NCI-H1694 (cell line): ENCODE measurements around the gene MUL1.
"Not testable (repeated sequence)": the region's sequence is repeated elsewhere in the genome, so short reads cannot be mapped to it uniquely, and the experiment has no call there.

Source experiments
- DNase-seq: peaks from one replicate; lab custom pipeline; 2025; lab: John Stamatoyannopoulos, UW

MUL1 gene, protein sequence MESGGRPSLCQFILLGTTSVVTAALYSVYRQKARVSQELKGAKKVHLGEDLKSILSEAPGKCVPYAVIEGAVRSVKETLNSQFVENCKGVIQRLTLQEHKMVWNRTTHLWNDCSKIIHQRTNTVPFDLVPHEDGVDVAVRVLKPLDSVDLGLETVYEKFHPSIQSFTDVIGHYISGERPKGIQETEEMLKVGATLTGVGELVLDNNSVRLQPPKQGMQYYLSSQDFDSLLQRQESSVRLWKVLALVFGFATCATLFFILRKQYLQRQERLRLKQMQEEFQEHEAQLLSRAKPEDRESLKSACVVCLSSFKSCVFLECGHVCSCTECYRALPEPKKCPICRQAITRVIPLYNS

DNA sequence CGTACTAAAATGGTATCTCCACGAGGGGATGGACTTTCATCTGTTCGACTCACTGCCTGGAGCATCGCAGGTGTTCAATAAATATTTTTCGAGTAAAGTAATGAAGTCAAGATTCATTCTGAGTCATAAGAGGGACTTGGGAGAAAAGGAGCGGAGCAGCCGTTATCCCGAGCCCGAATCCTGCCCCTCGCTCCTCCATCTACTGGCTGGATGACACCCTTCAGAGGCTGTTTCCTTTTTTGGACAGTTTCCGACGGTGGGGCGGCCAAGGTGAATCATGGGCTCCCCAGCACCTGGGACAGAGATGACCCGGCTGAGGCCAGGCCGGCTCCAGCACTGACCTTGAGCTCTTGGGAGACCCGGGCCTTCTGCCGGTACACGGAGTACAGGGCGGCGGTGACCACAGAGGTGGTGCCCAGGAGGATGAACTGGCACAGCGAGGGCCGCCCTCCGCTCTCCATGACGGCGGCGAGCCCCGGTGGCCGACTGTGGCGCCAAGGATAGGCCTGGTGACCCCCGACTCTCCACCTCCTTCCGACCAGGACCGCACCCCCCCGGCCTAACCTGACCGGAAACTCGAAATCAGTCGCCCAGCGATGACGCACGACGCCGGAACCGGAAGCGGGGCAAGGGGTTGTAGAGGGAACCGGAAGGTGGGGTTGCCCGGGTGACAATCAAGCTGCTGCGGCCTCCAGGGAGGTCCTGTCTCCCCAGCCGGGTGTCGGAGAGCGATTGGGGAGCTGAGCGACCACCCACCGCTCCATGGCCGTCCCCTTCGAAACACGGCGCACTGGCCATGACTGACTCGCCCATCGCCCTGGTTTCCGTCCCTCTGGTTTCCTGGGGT lies at the start of gene MUL1:
MUL1 (minus strand) TSS at position 588 of the 847 bp plus-strand sequence; CDS start at position 461, 127 bp downstream.
- peak; percentile 78 for DNase-seq

DNA sequence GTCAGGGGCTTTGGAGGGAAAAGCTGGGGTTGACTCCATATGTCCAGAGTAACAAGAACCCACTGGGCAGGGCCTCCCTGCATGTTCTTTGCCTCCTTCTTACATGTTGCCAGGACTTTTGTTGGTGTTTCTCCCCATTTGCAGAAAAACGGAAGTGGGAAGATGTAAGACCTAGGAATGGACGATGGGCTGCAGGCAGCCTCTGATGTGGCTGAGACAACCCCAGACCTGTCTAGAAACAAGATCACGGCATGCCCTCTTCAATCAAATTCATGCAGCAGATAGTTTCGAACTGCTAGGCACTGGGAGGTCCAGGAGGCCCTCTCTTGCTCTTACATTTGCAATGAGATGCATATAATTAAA lies 47.8 kb upstream of the MUL1 start:
- no peak for DNase-seq

DNA sequence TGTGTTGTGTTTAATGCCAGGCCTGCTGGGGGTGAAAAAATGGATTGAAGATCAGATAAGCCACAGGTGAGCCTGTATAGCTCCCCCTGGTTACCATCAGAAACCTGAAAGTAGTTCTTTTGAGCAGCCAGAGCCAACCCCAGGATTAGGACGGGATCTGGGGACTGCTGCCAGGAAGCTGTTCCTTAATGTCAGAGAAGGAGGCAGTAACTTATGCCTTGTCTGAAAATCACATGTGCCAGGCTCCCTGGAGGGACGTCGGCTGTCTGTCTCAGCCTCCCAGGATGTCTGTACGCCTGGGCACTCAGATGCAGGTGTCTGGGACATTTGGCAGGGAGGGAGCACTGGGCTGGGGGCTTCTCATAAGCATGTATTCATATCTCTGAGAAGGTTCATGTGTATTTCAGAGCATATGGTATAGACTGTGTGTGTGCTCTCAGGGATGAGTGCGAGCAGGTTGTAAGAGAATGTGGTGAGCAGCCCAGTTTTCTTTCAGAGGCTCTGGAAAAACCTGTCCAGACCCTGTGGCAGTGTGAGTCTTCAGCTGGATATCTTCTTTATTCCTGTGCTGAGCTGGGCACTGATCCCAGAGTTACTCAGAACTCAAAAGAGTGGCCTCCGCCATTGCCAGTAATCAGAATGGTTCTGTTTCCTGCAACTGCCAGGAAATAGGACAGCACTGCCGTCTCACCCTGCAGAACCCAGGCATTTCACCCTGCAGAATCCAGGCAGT lies 47.2 kb upstream of the MUL1 start:
- DNase-seq, result no peak

DNA sequence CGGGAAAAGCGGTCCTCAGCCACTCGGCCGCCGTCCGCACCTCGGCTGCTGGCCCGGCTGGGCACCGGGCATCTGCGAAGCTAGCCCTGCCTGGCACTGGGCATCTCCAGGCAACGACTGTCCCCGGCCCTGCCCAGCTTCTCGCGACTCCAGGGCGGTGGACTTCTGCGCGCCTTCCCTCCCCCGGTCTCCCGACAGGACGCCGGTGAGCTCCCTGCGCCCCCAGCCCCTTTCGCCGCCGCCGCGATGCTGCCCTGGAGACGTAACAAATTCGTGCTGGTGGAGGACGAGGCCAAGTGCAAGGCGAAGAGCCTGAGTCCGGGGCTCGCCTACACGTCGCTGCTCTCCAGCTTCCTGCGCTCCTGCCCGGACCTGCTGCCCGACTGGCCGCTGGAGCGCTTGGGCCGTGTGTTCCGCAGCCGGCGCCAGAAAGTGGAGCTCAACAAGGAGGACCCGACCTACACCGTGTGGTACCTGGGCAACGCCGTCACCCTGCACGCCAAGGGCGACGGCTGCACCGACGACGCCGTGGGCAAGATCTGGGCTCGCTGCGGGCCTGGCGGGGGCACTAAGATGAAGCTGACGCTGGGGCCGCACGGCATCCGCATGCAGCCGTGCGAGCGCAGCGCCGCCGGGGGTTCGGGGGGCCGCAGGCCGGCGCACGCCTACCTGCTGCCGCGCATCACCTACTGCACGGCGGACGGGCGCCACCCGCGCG lies 44.9 kb upstream of the MUL1 start:
- no peak for DNase-seq

- DNase-seq, result peak; percentile 63
Observed at GRCh38 chr1:20551945-20552727, 44.2 kb upstream of the MUL1 start, which contains the start of gene FAM43B. TSS of gene FAM43B (plus strand) at chr1:20552573. CDS start at chr1:20552974, 401 bp downstream.

GRCh38 chr1:20551161-20551560 lies 43.2 kb upstream of the MUL1 start:
- DNase-seq, result no peak

DNA sequence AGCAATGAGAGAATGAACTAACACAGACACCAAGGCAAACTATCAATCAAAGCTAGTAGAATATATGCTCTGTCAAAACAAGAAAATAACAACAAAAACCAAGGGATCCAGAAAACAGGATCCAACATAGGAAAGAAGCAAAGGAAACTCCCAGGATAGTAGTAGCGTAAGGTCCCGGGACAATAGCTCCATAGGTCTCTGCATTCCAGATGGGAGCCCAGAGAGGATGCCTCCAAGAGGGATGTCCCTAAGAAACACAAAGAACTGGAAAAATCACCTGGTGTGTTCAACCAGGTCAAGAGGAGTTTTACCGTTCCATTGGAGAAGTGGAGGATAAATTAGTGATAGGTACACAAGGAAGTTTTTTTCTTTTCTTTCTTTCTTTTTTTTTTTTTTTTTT lies 38.7 kb upstream of the MUL1 start:
- DNase-seq, result no peak

- DNase-seq, result no peak
Observed at GRCh38 chr1:20540281-20540680, 32.3 kb upstream of the MUL1 start.

GRCh38 chr1:20538760-20539551 lies 31.0 kb upstream of the MUL1 start:
- no peak for DNase-seq

DNA sequence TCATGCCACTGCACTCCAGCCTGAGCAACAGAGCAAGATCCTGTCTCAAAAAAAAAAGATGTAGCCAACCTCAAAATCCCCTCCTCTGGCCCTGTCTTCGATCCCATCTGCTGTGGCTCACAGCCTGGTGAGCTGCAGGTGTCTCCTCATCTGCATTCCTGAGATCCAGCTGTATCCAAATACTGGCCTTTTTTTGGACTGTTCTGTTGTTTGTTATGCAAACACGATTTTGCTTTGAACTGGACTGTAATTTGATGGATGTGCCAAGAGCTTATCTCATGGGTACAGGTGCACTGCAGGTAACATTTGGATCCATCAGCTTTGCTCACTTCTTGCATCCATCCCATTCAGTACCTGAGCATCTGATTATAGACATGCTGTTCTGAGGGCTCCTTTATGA lies 30.3 kb upstream of the MUL1 start:
- no peak for DNase-seq

- DNase-seq, result no peak
Observed at GRCh38 chr1:20534659-20535417, 26.9 kb upstream of the MUL1 start.

- DNase-seq, result no peak
Observed at GRCh38 chr1:20533635-20534034, 25.7 kb upstream of the MUL1 start.

GRCh38 chr1:20530901-20531300 lies 22.9 kb upstream of the MUL1 start:
- DNase-seq, result no peak

DNA sequence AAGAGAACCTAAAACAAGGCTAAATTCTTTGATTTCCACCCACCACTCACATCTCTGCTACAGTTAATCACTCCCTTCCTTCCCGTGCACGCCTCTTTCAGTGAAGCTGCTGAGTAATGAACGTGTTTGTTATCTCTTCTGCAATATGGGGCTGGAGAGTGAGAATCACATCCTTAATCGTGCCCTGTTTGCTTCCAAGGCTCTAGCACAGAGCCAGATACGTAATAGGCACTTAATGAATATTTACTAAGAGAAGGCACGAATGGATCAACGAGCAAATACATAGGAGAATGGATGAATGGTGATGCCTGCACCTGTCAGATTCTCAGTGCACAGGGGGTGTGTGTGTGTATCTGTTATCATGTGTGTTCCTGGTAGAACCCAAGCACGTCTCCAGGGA lies 22.4 kb upstream of the MUL1 start:
- DNase-seq, result no peak

GRCh38 chr1:20528221-20528620 lies 20.3 kb upstream of the MUL1 start:
- DNase-seq, result no peak

GRCh38 chr1:20526267-20526666 lies 18.3 kb upstream of the MUL1 start:
- DNase-seq, result no peak

DNA sequence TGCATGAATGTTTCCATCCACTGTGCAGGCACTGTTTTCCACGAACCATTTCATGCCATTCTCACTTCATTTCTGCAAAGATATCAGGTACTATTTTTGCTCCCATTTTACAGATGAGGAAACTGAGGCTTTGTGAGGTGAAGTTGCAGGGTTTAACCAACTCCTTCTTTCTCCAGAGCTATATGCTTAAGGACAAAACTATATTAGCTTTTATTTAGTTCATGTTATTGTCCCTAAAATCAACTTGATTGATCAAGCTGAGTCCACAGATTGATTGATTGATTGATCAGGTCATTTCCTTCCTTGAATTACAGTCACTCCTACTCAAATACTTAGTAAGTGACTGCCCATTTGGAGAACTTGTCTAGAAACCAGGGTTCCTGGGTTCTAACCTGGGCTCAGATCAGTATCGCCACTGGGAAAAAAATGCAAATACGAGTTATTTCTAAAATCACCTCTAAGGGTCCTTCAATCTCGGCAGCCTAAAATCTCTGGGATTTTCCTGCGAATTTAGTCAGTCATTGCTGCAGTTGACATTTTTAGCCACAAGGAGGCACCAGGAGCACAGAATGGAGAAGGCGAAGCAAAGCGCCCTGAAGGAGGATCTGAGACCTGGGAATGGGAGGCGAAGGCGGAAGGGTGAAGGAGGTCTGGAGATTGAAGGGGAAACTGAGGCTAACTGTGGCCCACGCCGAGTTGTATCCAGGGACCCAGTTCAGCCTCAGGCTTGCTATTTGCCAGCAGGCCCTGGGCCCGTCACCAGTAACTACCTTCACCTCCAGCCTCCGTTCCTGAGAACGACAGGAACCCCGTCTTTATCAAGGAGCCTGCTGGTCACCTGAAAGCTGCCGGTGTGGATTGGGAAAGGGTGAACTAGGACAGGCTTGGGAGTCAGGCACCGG lies 14.3 kb upstream of the MUL1 start:
- peak; percentile 70 for DNase-seq

DNA sequence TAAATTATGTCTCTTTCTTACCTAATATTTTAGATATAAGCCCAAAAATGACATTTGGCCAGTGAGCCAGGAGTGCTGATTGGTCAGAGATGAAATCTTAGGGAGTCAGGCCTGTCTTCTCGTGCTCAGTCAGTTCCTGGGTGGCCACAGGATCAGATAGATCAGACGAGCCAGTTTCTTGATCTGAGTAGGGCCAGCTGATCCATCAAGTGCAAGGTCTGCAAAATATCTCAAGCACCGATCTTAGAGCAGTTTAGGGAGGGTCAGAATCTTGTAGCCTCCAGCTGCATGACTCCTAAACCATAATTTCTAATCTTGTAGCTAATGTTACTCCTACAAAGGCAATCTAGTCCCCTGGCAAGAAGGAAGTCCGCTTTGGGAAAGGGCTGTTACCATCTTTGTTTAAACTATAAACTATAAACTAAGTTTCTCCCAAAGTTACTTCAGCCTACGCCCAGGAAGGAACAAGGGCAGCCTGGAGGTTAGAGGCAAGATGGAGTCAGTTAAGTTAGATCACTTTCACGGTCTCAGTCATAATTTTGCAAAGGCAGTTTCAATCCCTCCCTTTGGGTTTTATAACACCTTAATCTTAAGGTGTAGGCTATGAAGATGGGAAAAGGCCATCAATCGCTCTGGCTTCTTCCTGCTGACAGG lies 11.8 kb upstream of the MUL1 start:
- not testable (repeated sequence) for DNase-seq
